GM23338 (cell line): Measurements from ENCODE around the gene HMCN2. TPM values are rescaled to one million over a fixed set of nuclear protein-coding genes. Genes with fewer than 3 reads are reported as not detected.

ENCODE experiments used
- EZH2 ChIP-seq: fragments of 200-600 bp; sonication (generic); IDR thresholded peaks from one replicate; pipeline ENCODE4 v1.8.0; 2017; ENCODE audit warnings: antibody characterized with exemption, mild to moderate bottlenecking, low read depth; ENCODE audit not compliant: unreplicated experiment
- EZH2phosphoT487 ChIP-seq: fragments of 200-600 bp; sonication (generic); IDR thresholded peaks from one replicate; pipeline ENCODE4 v1.8.1; 2018; ENCODE audit warnings: antibody characterized with exemption; ENCODE audit not compliant: unreplicated experiment
- ZNF114 ChIP-seq: fragments of 250-450 bp; sonication (Bioruptor Pico); IDR thresholded peaks from 2 replicates; pipeline ENCODE4 v1.5.0; 2020; ENCODE audit warnings: mild to moderate bottlenecking, moderate library complexity
- ZNF331 ChIP-seq: fragments of 250-450 bp; sonication (Bioruptor Pico); IDR thresholded peaks from 2 replicates; pipeline ENCODE4 v1.5.0; 2020; ENCODE audit warnings: low read depth, mild to moderate bottlenecking, moderate library complexity
- polyA plus RNA-seq: library from polyadenylated mRNA; unstranded; fragments of >200 nt; fragmentation: Nextera tagmentation; extraction: Ambion mirVana; gene quantifications from 2 replicates; pipeline ENCODE4 v1.2.1, GENCODE V29; 2016
- total RNA-seq: library from RNA; depleted of rRNA; stranded (reverse); fragments of >200 nt; shearing (Covaris generic); gene quantifications from 2 replicates; pipeline ENCODE4 v1.2.3, GENCODE V29; 2014
- TF ChIP-seq, protein P1 (sequence below): fragments of 250-450 bp; sonication (Bioruptor Pico); IDR thresholded peaks from 2 replicates; pipeline ENCODE4 v1.5.0; 2020; ENCODE audit warnings: mild to moderate bottlenecking, moderate library complexity
- TF ChIP-seq, protein P2 (sequence below), 2 experiments: fragments of 200-600 bp in 1 of 2; sonication (generic) in 1 of 2; conservative IDR thresholded peaks; 2 replicates each; pipeline versions ENCODE4 v1.5.1 to v1.6.1; 2016 to 2017; ENCODE audit warnings: antibody characterized with exemption in 2 of 2, low read depth in 2 of 2, mild to moderate bottlenecking in 2 of 2, moderate library complexity in 1 of 2

HMCN2 gene
- total and polyA plus RNA-seq, 2 experiments from 2014 or later, result 1.3 to 4.7 TPM

DNA sequence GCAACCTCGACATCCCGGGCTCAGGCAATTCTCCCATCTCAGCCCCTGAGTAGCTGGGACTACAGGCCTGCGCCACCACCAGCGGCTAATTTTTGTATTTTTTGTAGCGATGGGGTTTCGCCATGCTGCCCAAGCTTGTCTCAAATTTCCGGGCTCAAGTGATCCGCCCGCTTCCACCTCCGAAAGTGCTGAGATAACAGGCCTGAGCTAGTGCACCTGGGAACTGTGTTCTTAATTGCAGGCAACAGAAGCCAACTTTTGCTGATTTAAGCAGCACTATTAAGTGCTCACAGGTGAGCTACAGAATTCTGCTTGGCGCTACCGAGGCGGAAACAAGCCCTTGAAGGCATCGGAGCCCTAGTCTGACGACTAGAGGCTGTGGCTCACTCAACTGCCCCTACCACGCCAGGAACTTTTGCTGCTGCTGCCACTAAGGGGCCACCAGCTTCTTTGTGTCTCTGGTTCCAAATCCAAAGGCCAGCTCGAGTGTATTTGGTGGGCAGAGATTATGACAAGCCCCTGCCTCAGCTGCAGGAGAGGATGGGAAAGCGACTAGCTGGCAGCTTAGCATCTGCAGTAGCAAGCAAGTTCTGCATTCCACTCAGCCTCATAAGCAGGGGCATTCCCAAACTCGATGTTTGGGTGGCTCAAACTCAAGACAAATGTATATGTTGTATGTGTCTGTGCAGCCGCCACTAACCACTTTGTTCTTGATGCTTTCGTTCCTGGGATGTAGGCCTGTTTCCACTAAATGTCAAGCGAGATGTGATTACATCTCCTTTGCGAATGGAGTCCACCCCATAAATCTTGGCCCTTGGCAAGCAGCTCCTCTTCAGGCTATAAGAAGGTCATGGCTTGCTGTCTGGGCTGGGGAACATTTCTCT, 10.6 kb upstream of the HMCN2 start (continued):
- TF ChIP-seq, protein P1, sequence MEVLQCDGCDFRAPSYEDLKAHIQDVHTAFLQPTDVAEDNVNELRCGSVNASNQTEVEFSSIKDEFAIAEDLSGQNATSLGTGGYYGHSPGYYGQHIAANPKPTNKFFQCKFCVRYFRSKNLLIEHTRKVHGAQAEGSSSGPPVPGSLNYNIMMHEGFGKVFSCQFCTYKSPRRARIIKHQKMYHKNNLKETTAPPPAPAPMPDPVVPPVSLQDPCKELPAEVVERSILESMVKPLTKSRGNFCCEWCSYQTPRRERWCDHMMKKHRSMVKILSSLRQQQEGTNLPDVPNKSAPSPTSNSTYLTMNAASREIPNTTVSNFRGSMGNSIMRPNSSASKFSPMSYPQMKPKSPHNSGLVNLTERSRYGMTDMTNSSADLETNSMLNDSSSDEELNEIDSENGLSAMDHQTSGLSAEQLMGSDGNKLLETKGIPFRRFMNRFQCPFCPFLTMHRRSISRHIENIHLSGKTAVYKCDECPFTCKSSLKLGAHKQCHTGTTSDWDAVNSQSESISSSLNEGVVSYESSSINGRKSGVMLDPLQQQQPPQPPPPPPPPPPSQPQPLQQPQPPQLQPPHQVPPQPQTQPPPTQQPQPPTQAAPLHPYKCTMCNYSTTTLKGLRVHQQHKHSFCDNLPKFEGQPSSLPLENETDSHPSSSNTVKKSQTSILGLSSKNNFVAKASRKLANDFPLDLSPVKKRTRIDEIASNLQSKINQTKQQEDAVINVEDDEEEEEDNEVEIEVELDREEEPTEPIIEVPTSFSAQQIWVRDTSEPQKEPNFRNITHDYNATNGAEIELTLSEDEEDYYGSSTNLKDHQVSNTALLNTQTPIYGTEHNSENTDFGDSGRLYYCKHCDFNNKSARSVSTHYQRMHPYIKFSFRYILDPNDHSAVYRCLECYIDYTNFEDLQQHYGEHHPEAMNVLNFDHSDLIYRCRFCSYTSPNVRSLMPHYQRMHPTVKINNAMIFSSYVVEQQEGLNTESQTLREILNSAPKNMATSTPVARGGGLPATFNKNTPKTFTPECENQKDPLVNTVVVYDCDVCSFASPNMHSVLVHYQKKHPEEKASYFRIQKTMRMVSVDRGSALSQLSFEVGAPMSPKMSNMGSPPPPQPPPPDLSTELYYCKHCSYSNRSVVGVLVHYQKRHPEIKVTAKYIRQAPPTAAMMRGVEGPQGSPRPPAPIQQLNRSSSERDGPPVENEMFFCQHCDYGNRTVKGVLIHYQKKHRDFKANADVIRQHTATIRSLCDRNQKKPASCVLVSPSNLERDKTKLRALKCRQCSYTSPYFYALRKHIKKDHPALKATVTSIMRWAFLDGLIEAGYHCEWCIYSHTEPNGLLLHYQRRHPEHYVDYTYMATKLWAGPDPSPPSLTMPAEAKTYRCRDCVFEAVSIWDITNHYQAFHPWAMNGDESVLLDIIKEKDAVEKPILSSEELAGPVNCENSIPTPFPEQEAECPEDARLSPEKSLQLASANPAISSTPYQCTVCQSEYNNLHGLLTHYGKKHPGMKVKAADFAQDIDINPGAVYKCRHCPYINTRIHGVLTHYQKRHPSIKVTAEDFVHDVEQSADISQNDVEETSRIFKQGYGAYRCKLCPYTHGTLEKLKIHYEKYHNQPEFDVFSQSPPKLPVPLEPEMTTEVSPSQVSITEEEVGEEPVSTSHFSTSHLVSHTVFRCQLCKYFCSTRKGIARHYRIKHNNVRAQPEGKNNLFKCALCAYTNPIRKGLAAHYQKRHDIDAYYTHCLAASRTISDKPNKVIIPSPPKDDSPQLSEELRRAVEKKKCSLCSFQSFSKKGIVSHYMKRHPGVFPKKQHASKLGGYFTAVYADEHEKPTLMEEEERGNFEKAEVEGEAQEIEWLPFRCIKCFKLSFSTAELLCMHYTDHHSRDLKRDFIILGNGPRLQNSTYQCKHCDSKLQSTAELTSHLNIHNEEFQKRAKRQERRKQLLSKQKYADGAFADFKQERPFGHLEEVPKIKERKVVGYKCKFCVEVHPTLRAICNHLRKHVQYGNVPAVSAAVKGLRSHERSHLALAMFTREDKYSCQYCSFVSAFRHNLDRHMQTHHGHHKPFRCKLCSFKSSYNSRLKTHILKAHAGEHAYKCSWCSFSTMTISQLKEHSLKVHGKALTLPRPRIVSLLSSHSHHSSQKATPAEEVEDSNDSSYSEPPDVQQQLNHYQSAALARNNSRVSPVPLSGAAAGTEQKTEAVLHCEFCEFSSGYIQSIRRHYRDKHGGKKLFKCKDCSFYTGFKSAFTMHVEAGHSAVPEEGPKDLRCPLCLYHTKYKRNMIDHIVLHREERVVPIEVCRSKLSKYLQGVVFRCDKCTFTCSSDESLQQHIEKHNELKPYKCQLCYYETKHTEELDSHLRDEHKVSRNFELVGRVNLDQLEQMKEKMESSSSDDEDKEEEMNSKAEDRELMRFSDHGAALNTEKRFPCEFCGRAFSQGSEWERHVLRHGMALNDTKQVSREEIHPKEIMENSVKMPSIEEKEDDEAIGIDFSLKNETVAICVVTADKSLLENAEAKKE (CRISPR knock-in tag), result no peak
- TF ChIP-seq ZNF114 (CRISPR knock-in tag) (no peak), EZH2phosphoT487 (no peak), ZNF331 (CRISPR knock-in tag) (no peak), EZH2 (no peak)
- TF ChIP-seq, protein P2, sequence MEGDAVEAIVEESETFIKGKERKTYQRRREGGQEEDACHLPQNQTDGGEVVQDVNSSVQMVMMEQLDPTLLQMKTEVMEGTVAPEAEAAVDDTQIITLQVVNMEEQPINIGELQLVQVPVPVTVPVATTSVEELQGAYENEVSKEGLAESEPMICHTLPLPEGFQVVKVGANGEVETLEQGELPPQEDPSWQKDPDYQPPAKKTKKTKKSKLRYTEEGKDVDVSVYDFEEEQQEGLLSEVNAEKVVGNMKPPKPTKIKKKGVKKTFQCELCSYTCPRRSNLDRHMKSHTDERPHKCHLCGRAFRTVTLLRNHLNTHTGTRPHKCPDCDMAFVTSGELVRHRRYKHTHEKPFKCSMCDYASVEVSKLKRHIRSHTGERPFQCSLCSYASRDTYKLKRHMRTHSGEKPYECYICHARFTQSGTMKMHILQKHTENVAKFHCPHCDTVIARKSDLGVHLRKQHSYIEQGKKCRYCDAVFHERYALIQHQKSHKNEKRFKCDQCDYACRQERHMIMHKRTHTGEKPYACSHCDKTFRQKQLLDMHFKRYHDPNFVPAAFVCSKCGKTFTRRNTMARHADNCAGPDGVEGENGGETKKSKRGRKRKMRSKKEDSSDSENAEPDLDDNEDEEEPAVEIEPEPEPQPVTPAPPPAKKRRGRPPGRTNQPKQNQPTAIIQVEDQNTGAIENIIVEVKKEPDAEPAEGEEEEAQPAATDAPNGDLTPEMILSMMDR (conservative IDR thresholded peaks at IDR 0.05; ENCODE audit: low read depth in 2 of 2), result no peak
